PC-9 (cell line): ENCODE results near the gene SLAMF1. TPM values are rescaled to one million over a fixed set of nuclear protein-coding genes. Genes with fewer than 3 reads are reported as not detected.
"Not testable (repeated sequence)": the region's sequence is repeated elsewhere in the genome, so short reads cannot be mapped to it uniquely, and the experiment has no call there.

Experiments used
- BruUV-seq: library from RNA; stranded (reverse); fragments of 400-500 nt; replicated peaks from 2 replicates; lab custom pipeline; 2021; lab: Mats Ljungman, UMichigan
- CTCF ChIA-PET: fragments of 300-600 bp; sonication (Branson Sonifier 250); formaldehyde crosslinking; loops from one replicate; lab custom pipeline; 2022; ENCODE audit warnings: antibody characterized with exemption; lab: Charles Lee
- POLR2A ChIA-PET: fragments of 300-600 bp; sonication (Branson Sonifier 250); formaldehyde crosslinking; loops from one replicate; lab custom pipeline; 2022; ENCODE audit warnings: antibody characterized with exemption; ENCODE audit not compliant: unreplicated experiment; lab: Charles Lee
- DNase-seq, 2 experiments: peaks; one replicate each; pipeline versions ENCODE4 v3.0.0 to v3.0.0-alpha.2; 2015 to 2022; ENCODE audit warnings: mixed read lengths in 1 of 2
- H2AFZ ChIP-seq: fragments of 200-600 bp; sonication (generic); 2 replicates; pipeline ENCODE4 v1.8.1; 2017; ENCODE audit warnings: antibody characterized with exemption
- H3F3A ChIP-seq: fragments of 200-600 bp; sonication (generic); 2 replicates; pipeline ENCODE4 v1.8.1; 2017; ENCODE audit warnings: antibody characterized with exemption, mild to moderate bottlenecking, low read depth; ENCODE audit not compliant: insufficient read depth
- H3K27ac ChIP-seq: fragments of 200-600 bp; sonication (generic); 2 replicates; pipeline ENCODE4 v1.6.1; 2016; ENCODE audit warnings: mixed run types
- H3K27me3 ChIP-seq: fragments of 200-600 bp; sonication (generic); 2 replicates; pipeline ENCODE4 v1.6.1; 2016; ENCODE audit warnings: low read depth, mixed run types; ENCODE audit not compliant: insufficient read depth
- H3K36me3 ChIP-seq: fragments of 200-600 bp; sonication (generic); 2 replicates; pipeline ENCODE4 v1.6.1; 2016; ENCODE audit warnings: low read depth, mixed run types
- H3K4me1 ChIP-seq: fragments of 200-600 bp; sonication (generic); replicated peaks from 2 replicates; pipeline ENCODE4 v1.6.1; 2016; ENCODE audit warnings: mixed run types; ENCODE audit not compliant: insufficient read depth
- H3K4me2 ChIP-seq: fragments of 200-600 bp; sonication (generic); 2 replicates; pipeline ENCODE4 v1.6.1; 2017; ENCODE audit warnings: mixed run types
- H3K4me3 ChIP-seq: fragments of 200-600 bp; sonication (generic); 2 replicates; pipeline ENCODE4 v1.6.1; 2016; ENCODE audit warnings: mixed run types
- H3K79me2 ChIP-seq: fragments of 200-600 bp; sonication (generic); 2 replicates; pipeline ENCODE4 v1.6.1; 2017; ENCODE audit warnings: low read depth, mixed run types
- H3K9me2 ChIP-seq: fragments of 200-600 bp; sonication (generic); 2 replicates; pipeline ENCODE4 v1.8.1; 2017; ENCODE audit warnings: mild to moderate bottlenecking; ENCODE audit not compliant: insufficient read depth
- H3K9me3 ChIP-seq: fragments of 200-600 bp; sonication (generic); 2 replicates; pipeline ENCODE4 v1.8.1; 2016; ENCODE audit warnings: low read depth; ENCODE audit not compliant: insufficient read depth
- H4K20me1 ChIP-seq: fragments of 200-600 bp; sonication (generic); 2 replicates; pipeline ENCODE4 v1.8.1; 2017; ENCODE audit not compliant: insufficient read depth
- EZH2 ChIP-seq: fragments of 200-600 bp; sonication (generic); IDR thresholded peaks from 2 replicates; pipeline ENCODE4 v1.8.0; 2017; ENCODE audit warnings: antibody characterized with exemption, low read depth
- intact Hi-C: fragments of 100-400 bp; cut with micrococcal nuclease; formaldehyde crosslinking; loops from one replicate; pipeline ENCODE4 v1.10.0; 2022; ENCODE audit not compliant: unreplicated experiment
- total RNA-seq: library from RNA; stranded (reverse); gene quantifications from 2 replicates; pipeline ENCODE4 v1.2.3, GENCODE V29; 2021
- TF ChIP-seq, protein P1 (sequence below): fragments of 200-600 bp; sonication (generic); conservative IDR thresholded peaks from 2 replicates; pipeline ENCODE4 v1.6.1; 2017; ENCODE audit warnings: mixed run types, antibody characterized with exemption, mild to moderate bottlenecking, moderate library complexity

SLAMF1 gene
- total RNA-seq, 1 experiment from 2014 or later: not detected

- DNase-seq: no peak
- Histone ChIP-seq H3K27me3 (peaks cover 19% of the 10 kb centered on the region; the same call in 1 of the 2 replicates), H2AFZ (no peak overlapping the region), H3K36me3 (no peaks in the 10 kb centered on the region), H3K9me2 (peaks cover 5% of the 10 kb centered on the region; the same call in 1 of the 2 replicates), H3K4me1 (no peaks in the 10 kb centered on the region), H3K4me3 (no peak overlapping the region), H3F3A (no peaks in the 10 kb centered on the region), H3K4me2 (no peak overlapping the region), H3K79me2 (no peaks in the 10 kb centered on the region), H3K9me3 (no peaks in the 10 kb centered on the region), H3K27ac (no peak overlapping the region), H4K20me1 (no peaks in the 10 kb centered on the region)
- TF ChIP-seq, protein P1, sequence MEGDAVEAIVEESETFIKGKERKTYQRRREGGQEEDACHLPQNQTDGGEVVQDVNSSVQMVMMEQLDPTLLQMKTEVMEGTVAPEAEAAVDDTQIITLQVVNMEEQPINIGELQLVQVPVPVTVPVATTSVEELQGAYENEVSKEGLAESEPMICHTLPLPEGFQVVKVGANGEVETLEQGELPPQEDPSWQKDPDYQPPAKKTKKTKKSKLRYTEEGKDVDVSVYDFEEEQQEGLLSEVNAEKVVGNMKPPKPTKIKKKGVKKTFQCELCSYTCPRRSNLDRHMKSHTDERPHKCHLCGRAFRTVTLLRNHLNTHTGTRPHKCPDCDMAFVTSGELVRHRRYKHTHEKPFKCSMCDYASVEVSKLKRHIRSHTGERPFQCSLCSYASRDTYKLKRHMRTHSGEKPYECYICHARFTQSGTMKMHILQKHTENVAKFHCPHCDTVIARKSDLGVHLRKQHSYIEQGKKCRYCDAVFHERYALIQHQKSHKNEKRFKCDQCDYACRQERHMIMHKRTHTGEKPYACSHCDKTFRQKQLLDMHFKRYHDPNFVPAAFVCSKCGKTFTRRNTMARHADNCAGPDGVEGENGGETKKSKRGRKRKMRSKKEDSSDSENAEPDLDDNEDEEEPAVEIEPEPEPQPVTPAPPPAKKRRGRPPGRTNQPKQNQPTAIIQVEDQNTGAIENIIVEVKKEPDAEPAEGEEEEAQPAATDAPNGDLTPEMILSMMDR: no peak
- TF ChIP-seq EZH2: no peak
- ChIA-PET CTCF (no interaction called here), POLR2A (no interaction called here)
- no TSS peak for BruUV-seq
- intact Hi-C loops: no loop called here
These were observed 58.4 kb downstream of the SLAMF1 start for GRCh38 chr1:160588468-160588867.

DNA sequence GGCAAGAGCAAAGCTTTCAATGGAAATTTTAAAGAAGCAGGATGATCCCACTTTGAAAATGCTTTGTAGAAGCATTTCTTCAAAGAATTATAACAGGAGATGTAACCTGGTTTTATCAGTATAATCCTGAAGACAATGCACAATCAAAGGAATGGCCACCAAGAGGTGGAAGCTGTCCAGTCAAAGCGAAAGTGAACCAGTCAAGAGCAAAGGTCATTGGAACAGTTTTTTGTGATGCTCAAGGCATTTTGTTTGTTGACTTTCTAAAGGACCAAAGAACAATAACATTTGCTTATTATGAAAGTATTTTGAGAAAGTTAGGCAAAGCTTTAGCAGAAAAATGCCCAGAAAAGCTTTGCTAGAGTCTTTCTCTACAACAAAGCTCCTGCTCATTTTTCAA, 62.1 kb downstream of the SLAMF1 start:
- peaks cover 19% of the 10 kb centered on the region; the same call in 1 of the 2 replicates for H3K27me3 ChIP-seq
- TF ChIP-seq EZH2: no peak
- TF ChIP-seq, protein P1: no peak
- H3K9me2 ChIP-seq: 0 out of 2 replicates have a peak, but pooled peaks cover 5% of the 10 kb centered on the region
- no peak overlapping the region for H3K4me2 ChIP-seq
- no peak overlapping the region for H3K4me3 ChIP-seq
- no peaks in the 10 kb centered on the region for H3K9me3 ChIP-seq
- ChIA-PET CTCF (no interaction called here), POLR2A (no interaction called here)
- no peaks in the 10 kb centered on the region for H3K36me3 ChIP-seq
- intact Hi-C loops: no loop called here
- DNase-seq: no peak
- no peaks in the 10 kb centered on the region for H3K79me2 ChIP-seq
- no peaks in the 10 kb centered on the region for H4K20me1 ChIP-seq
- no peak overlapping the region for H3K27ac ChIP-seq
- H3F3A ChIP-seq: no peaks in the 10 kb centered on the region
- BruUV-seq: no TSS peak
- H2AFZ ChIP-seq: no peak overlapping the region
- H3K4me1 ChIP-seq: no peaks in the 10 kb centered on the region

GRCh38 chr1:160582976-160583375, 63.9 kb downstream of the SLAMF1 start:
- H3K36me3 ChIP-seq, H3K4me1 ChIP-seq, H3K9me2 ChIP-seq, intact Hi-C loops, H3K4me3 ChIP-seq, POLR2A ChIA-PET, H3K27ac ChIP-seq, H3F3A ChIP-seq, BruUV-seq, H3K4me2 ChIP-seq, H3K9me3 ChIP-seq, H3K79me2 ChIP-seq, H4K20me1 ChIP-seq, CTCF ChIA-PET, DNase-seq, H2AFZ ChIP-seq: not testable (repeated sequence)
- peaks cover 17% of the 10 kb centered on the region; the same call in 1 of the 2 replicates for H3K27me3 ChIP-seq

DNA sequence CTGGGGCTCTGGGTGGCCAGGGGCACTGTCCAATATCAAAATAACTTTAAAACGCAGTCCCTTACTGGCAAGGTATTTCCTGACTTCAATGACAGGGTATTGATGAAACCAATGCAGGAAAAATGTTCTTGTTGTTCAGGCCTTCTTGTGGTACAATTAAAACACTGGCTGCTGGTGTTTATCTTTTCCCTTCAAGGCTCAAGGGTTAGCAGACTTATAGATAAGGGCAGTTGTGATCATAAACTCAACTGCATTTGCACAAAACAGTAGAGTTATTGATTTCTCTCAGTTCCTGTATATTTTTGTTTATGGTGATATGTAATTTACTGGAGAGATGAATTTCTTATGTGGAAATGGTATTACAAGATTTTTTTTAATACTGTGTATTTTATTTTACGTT, 64.9 kb downstream of the SLAMF1 start:
- Histone ChIP-seq H3F3A (no peaks in the 10 kb centered on the region), H3K27ac (no peak overlapping the region), H3K36me3 (no peaks in the 10 kb centered on the region), H3K27me3 (peaks cover 9% of the 10 kb centered on the region; the same call in 1 of the 2 replicates), H3K4me1 (no peaks in the 10 kb centered on the region), H3K9me3 (no peaks in the 10 kb centered on the region), H2AFZ (no peak overlapping the region), H3K9me2 (no peaks in the 10 kb centered on the region), H3K79me2 (no peaks in the 10 kb centered on the region), H4K20me1 (no peaks in the 10 kb centered on the region), H3K4me2 (no peak overlapping the region), H3K4me3 (no peak overlapping the region)
- intact Hi-C loops: no loop called here
- DNase-seq: no peak
- ChIA-PET POLR2A (no interaction called here), CTCF (no interaction called here)
- no TSS peak for BruUV-seq
- TF ChIP-seq, protein P1: no peak
- no peak for TF ChIP-seq EZH2
